BJ (cell line): ENCODE data around the gene UMPS. TPM values are rescaled to one million over a fixed set of nuclear protein-coding genes. Genes with fewer than 3 reads are reported as not detected.

Source experiments
- CTCF ChIA-PET: fragments of 350-600 bp; formaldehyde crosslinking; extraction: SDS; loops from one replicate; lab custom pipeline; 2021; ENCODE audit warnings: antibody characterized with exemption, inconsistent platforms; lab: Yijun Ruan, JAX
- POLR2A ChIA-PET: fragments of 300-600 bp; sonication (Branson Sonifier 250); formaldehyde crosslinking; extraction: SDS; loops from one replicate; lab custom pipeline; 2021; ENCODE audit warnings: antibody characterized with exemption; lab: Charles Lee
- DNase-seq: peaks from one replicate; pipeline ENCODE4 v3.0.0-alpha.2; 2011; ENCODE audit warnings: low read depth
- H3K27me3 ChIP-seq: 2 replicates; pipeline ENCODE4 v1.6.0; 2011; ENCODE audit warnings: low read length; ENCODE audit not compliant: control insufficient read depth, insufficient read depth
- H3K36me3 ChIP-seq: 2 replicates; pipeline ENCODE4 v1.5.1; 2011; ENCODE audit warnings: low read length; ENCODE audit not compliant: control insufficient read depth, insufficient read depth
- H3K4me3 ChIP-seq: 2 replicates; pipeline ENCODE4 v1.5.1; 2011; ENCODE audit warnings: low read depth, mild to moderate bottlenecking, control low read depth, low read length
- CTCF ChIP-seq: IDR thresholded peaks from 2 replicates; pipeline ENCODE4 v1.5.1; 2011; ENCODE audit warnings: low read depth, mild to moderate bottlenecking, control low read depth, inconsistent platforms, low read length, moderate library complexity; ENCODE audit not compliant: insufficient read depth
- polyA plus RNA-seq: library from polyadenylated mRNA; depleted of rRNA; stranded (reverse); fragments of >200 nt; gene quantifications from 2 replicates; pipeline ENCODE4 v1.2.3, GENCODE V29; 2011

Gene UMPS
- polyA plus RNA-seq, 1 experiment, result 23.4 TPM

DNA sequence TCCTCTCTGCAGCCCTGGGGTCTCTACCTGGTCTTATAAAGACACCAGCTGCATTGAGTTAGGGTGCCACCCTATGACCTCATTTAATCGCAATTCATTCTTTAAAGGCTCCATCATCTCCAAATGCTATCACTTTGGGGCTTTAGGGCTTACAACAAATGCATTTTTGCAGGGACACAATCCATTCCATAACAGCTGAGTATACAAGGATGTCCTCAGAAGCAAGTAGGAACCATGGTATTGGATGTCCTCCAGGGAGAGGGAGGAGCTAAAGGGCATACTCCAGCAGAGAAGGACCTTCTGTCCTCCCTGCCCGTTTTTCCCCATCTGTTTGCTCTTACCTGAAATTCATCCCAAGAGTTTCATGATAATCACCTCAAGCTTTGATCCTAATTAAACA, 30.3 kb downstream of the UMPS start:
- no peaks in the 10 kb centered on the region for H3K27me3 ChIP-seq
- H3K4me3 ChIP-seq, result no peak overlapping the region
- DNase-seq, result no peak
- TF ChIP-seq CTCF, result no peak
- POLR2A ChIA-PET, result interaction anchor here (0.6 to 0.7 kb wide), 2 partner anchors 70 to 683 kb away, joined by 3 to 5 read pairs; no protein-coding TSS in a partner anchor
- CTCF ChIA-PET, result interaction anchor here (0.6 to 10.4 kb wide), 36 partner anchors 9 to 824 kb away, joined by 3 to 223 read pairs (median 5); partner anchors contain the start of genes ITGB5 and UMPS
- H3K36me3 ChIP-seq, result peaks cover 12% of the 10 kb centered on the region

DNA sequence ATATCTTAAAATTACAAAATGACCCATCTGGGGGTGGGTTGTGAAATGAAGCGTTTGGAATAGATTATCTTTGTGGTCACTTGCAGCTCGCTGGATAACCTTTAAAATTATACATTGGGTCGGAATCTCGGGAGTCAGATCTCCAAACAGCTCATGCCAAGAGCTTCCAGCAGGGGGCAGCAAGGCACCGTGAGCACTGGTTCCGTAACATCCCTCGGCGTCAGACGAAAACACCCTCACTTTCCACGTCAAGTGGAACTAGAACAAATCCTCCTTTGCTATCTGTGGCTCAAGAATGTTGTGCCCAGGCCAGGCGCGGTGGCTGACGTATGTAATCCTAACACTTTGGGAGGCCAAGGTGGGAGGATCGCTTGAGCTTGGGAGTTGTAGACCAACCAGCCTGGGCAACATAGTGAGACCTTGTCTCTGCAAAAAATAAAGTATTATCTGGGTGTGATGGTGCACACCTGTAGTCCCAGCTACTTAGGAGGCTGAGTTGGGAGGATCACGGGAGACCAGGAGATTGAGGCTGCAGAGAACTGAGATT, 31.1 kb downstream of the UMPS start:
- Histone ChIP-seq H3K36me3 (peaks cover 12% of the 10 kb centered on the region), H3K4me3 (no peak overlapping the region), H3K27me3 (no peaks in the 10 kb centered on the region)
- ChIA-PET CTCF (interaction anchor here (0.6 to 10.4 kb wide), 40 partner anchors 8 to 823 kb away, joined by 3 to 223 read pairs (median 5); partner anchors contain the start of genes ITGB5 and UMPS), POLR2A (no interaction called here)
- TF ChIP-seq CTCF, result peak; percentile 96
- DNase-seq, result peak; percentile 49

DNA sequence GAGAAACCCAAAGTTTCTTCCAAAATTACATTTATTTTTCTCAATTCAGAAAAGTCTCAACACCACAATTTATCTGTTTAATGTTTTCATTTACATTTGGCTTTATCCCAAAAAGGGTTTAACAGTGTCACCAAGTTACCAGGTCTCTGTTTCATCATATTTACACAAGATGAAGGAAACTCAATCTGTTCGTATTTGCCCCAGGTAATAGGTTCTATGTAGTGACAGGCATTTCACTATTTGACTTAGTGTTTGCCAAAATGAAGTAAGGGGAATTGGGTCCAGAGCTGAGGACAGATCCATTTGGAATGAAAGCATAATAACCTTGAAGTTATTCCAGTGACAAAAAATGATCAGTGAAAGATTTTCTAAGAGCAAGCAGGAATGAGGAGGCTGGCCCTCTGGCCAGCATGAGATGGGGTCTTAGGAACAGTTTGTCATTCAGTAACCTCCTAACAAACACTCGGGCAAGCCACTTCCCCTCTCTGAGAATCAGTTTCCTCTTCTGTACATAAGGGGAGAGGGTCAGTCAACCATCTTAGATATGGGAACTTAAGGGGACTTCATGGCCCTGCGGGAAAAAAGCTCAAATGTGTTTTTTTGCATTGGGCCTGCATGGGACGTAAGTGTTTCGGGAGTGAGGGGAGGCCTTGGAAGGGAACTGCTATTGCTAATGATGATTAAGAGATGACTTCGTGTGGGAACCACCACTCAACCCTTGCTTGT, 31.8 kb downstream of the UMPS start:
- peaks cover 14% of the 10 kb centered on the region for H3K36me3 ChIP-seq
- H3K27me3 ChIP-seq, result no peaks in the 10 kb centered on the region
- ChIA-PET POLR2A (no interaction called here), CTCF (interaction anchor here (0.8 to 10.4 kb wide), 21 partner anchors 9 to 679 kb away, joined by 3 to 223 read pairs (median 6); partner anchors contain the start of genes ITGB5 and UMPS)
- no peak for TF ChIP-seq CTCF
- no peak overlapping the region for H3K4me3 ChIP-seq
- DNase-seq, result no peak

DNA sequence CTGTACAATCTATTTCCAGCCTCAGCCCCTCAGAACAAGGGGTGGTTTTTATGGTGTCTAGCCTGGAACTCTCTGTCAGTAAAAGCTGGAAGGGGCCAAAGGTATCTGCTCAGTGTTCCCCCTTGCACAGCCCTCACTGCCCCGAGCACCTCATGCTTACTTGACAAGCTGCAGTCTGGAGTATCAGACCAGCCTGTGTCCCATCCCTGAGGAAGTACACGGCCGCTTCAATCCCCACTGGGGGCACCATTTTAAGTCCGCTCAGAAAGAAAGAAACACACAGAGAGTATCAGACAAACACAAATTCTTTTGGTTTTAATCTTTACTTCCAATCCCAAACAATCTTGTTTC, 32.4 kb downstream of the UMPS start:
- TF ChIP-seq CTCF, result no peak
- H3K36me3 ChIP-seq, result peaks cover 15% of the 10 kb centered on the region
- POLR2A ChIA-PET, result no interaction called here
- CTCF ChIA-PET, result interaction anchor here (0.8 to 10.4 kb wide), 9 partner anchors 9 to 233 kb away, joined by 3 to 223 read pairs (median 13); partner anchors contain the start of gene ITGB5
- no peak overlapping the region for H3K4me3 ChIP-seq
- DNase-seq, result no peak
- no peaks in the 10 kb centered on the region for H3K27me3 ChIP-seq

- CTCF ChIA-PET, result interaction anchor here (0.8 to 10.4 kb wide), 6 partner anchors 8 to 158 kb away, joined by 3 to 223 read pairs (median 40); partner anchors contain the start of gene ITGB5
Observed at GRCh38 chr3:124763206-124763605, 33.0 kb downstream of the UMPS start.

More at GRCh38 chr3:124763206-124763605, 33.0 kb downstream of the UMPS start:
- Histone ChIP-seq H3K4me3 (no peak overlapping the region), H3K27me3 (no peaks in the 10 kb centered on the region), H3K36me3 (peaks cover 15% of the 10 kb centered on the region)
- no peak for DNase-seq
- TF ChIP-seq CTCF, result no peak
- POLR2A ChIA-PET, result interaction anchor here (0.5 kb wide), 1 partner anchor 137 kb away, joined by 23 read pairs; no protein-coding TSS in a partner anchor
